ES-I3 (cell line): ENCODE results near the gene FGR.

Experiments used
- H3K36me3 ChIP-seq: 2 replicates; pipeline ENCODE4 v1.6.1; 2013; ENCODE audit warnings: mild to moderate bottlenecking, low read length, control low read depth, moderate library complexity; ENCODE audit not compliant: insufficient read depth
- H3K4me1 ChIP-seq: 2 replicates; pipeline ENCODE4 v1.6.1; 2013; ENCODE audit warnings: mild to moderate bottlenecking, control low read depth, low read length; ENCODE audit not compliant: insufficient read depth
- H3K9ac ChIP-seq: 2 replicates; pipeline ENCODE4 v1.6.1; 2013; ENCODE audit warnings: low read depth, mild to moderate bottlenecking, low read length, moderate library complexity
- H3K9me3 ChIP-seq: 2 replicates; pipeline ENCODE4 v1.6.1; 2013; ENCODE audit warnings: mild to moderate bottlenecking, low read length, moderate library complexity; ENCODE audit not compliant: control insufficient read depth, insufficient read depth

The FGR gene

DNA sequence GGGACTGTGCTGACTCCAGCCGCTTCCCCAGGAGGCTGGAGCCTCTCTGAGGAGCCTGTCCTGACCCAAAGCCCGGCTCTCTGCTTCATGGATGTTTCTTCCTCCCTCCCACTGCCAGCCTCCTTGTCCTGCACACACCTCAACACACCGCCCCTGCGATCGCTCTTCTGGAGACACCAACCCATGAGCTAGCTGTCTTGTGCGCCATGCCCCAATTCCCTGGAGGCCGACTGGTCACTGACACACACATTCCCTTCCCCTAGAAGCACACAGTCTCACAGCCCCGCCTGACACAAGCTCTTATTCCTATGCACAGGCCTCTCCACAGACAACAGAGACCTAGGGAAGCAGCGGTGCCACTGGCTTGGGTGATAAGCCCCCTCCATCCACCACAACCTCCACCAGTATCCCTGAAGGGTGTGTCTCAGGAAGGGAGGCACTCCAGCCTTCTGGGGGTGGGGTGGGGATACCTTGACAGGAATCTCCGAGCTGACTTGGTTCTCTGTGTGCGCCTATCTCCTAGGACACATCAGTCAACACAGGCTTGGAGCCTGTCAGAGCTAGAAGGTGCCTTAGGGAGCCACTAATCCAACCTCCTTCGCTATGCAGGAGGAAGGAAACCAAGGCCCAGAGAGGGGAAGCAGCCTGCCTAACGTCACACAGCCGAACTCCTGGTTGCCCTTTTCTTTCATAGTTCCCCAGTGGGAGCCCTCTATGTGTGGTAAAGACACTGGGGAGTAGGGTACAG, 62.1 kb downstream of the FGR start:
- H3K4me1 ChIP-seq = peaks cover 52% of the 10 kb centered on the region
- no peak overlapping the region for H3K9ac ChIP-seq
- no peaks in the 10 kb centered on the region for H3K36me3 ChIP-seq
- no peaks in the 10 kb centered on the region for H3K9me3 ChIP-seq

DNA sequence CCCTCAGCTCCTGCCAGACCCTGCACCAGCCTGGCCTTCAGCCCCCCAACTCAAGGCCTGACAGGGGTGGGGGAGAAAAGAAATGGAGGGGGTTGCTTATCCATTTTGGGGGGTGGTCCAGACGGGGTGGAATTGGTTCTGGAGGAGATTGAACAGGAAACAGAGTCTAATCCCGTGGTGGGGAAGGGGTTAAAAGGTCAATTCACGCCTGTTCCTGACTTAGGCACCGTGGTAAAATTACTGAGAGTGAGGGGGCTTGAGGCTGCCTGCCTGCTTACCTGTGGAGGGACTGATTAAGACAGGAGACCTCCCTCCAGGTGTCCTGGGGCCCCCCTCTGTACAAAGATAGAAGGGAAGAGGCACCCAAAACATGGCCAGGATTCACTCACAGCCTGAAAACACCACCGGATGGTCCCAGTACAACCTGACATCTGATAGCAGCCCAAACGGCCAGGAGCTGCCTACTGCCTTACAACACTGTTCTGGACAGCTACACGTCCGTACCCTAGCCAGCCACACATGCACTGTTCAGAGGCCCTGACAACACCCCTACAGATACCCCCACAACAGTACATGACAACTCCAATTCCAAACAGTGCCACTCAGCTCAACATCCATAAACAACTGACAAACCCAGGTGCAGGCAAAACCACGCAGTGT, 62.8 kb downstream of the FGR start:
- Histone ChIP-seq H3K9ac (peak overlapping the region; percentile 35; the same call in 1 of the 2 replicates), H3K9me3 (no peaks in the 10 kb centered on the region), H3K36me3 (no peaks in the 10 kb centered on the region), H3K4me1 (peaks cover 59% of the 10 kb centered on the region)

GRCh38 chr1:27571439-27572018, 63.5 kb downstream of the FGR start:
- Histone ChIP-seq H3K9ac (peak overlapping the region; percentile 35), H3K4me1 (peaks cover 60% of the 10 kb centered on the region), H3K9me3 (no peaks in the 10 kb centered on the region), H3K36me3 (no peaks in the 10 kb centered on the region)

- Histone ChIP-seq H3K4me1 (peaks cover 65% of the 10 kb centered on the region), H3K36me3 (no peaks in the 10 kb centered on the region), H3K9ac (peak overlapping the region; percentile 35; the same call in 1 of the 2 replicates), H3K9me3 (no peaks in the 10 kb centered on the region)
These were observed 64.2 kb downstream of the FGR start for GRCh38 chr1:27570784-27571183.

GRCh38 chr1:27570356-27570755, 64.6 kb downstream of the FGR start:
- H3K9me3 ChIP-seq = no peaks in the 10 kb centered on the region
- no peaks in the 10 kb centered on the region for H3K36me3 ChIP-seq
- peaks cover 65% of the 10 kb centered on the region for H3K4me1 ChIP-seq
- peak overlapping the region; percentile 14; the same call in 1 of the 2 replicates for H3K9ac ChIP-seq

DNA sequence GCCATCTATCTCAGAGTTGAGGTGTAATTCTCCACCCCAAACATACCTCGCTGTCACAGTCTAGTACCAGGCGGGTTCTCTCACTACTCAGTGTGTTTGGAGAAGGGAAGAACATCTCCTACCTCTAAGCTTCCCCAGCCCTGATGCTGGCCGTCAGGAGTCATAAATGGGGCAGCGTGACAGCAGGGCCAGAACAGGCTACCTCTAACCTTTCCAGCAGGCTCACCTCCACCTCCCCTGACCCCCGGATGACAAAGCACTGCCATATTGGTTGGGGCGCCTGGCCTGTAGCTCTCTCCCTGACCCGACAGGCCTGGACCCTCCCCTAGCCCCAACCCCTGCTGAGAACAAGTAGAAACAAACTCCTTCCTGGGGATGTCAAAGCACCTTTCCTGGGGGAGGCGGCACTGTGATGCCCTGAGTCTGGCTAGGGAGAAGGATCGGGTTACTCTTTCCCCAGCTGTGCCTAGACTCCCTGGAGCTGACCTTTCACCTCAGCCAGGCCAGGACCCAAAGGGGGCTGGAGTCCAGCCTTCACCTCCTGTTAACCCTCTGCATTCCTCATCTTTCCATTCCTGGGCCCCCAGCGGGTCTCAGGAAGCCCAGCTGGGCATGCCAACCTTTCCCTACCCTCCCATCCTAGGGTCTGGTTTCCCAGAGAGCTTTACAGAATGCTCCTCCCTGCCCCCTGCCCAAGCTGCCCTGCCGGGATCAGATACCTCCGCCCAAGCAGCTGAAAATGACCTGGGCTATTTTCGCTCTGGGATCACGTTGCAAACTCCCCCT, 65.3 kb downstream of the FGR start:
- no peaks in the 10 kb centered on the region for H3K36me3 ChIP-seq
- H3K4me1 ChIP-seq = peaks cover 65% of the 10 kb centered on the region
- H3K9me3 ChIP-seq = no peaks in the 10 kb centered on the region
- no peak overlapping the region for H3K9ac ChIP-seq

DNA sequence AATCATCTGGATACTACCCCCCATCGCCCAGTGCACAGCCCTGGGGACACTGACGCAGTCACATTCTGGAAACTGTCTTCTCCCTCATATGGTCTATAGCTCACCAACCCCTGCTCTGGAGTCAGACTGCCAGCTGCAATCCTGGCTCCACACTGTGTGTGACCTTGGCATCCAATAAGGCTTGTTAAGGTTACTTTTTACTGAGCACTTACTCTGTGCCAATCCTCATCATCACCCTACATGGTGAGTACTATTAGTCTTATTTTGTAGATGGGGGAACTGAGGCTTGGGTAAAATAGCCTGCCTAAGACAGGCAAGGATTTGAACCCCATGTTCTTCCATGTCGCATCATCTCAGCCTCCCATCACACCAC, 65.9 kb downstream of the FGR start:
- Histone ChIP-seq H3K9ac (no peak overlapping the region), H3K36me3 (no peaks in the 10 kb centered on the region), H3K4me1 (peaks cover 65% of the 10 kb centered on the region), H3K9me3 (no peaks in the 10 kb centered on the region)

- peaks cover 65% of the 10 kb centered on the region for H3K4me1 ChIP-seq
- no peaks in the 10 kb centered on the region for H3K9me3 ChIP-seq
- peak overlapping the region; percentile 7 for H3K9ac ChIP-seq
- no peaks in the 10 kb centered on the region for H3K36me3 ChIP-seq
These were observed 66.5 kb downstream of the FGR start for GRCh38 chr1:27568300-27569087.

GRCh38 chr1:27567971-27568299, 67.0 kb downstream of the FGR start:
- no peaks in the 10 kb centered on the region for H3K9me3 ChIP-seq
- peaks cover 62% of the 10 kb centered on the region for H3K4me1 ChIP-seq
- no peaks in the 10 kb centered on the region for H3K36me3 ChIP-seq
- H3K9ac ChIP-seq = peak overlapping the region; percentile 7

- Histone ChIP-seq H3K9ac (no peak overlapping the region), H3K4me1 (peaks cover 61% of the 10 kb centered on the region)
These were observed 67.8 kb downstream of the FGR start for GRCh38 chr1:27567146-27567526.

GRCh38 chr1:27566462-27567145, 68.4 kb downstream of the FGR start:
- Histone ChIP-seq H3K9ac (no peak overlapping the region), H3K9me3 (no peaks in the 10 kb centered on the region), H3K36me3 (no peaks in the 10 kb centered on the region), H3K4me1 (peaks cover 66% of the 10 kb centered on the region)

More at GRCh38 chr1:27567146-27567526, 67.8 kb downstream of the FGR start:
- Histone ChIP-seq H3K36me3 (no peaks in the 10 kb centered on the region), H3K9me3 (no peaks in the 10 kb centered on the region)

- no peaks in the 10 kb centered on the region for H3K9me3 ChIP-seq
- peaks cover 68% of the 10 kb centered on the region for H3K4me1 ChIP-seq
- H3K9ac ChIP-seq = no peak overlapping the region
- no peaks in the 10 kb centered on the region for H3K36me3 ChIP-seq
These were observed 70.0 kb downstream of the FGR start for GRCh38 chr1:27564710-27565649.
